ENCODE data around the gene LRRTM4.
"Not testable (repeated sequence)": the region's sequence is repeated elsewhere in the genome, so short reads cannot be mapped to it uniquely, and the experiment has no call there.

The LRRTM4 gene

GRCh38 chr2:76731157-76731556 lies 791.0 kb downstream of the LRRTM4 start:
- Histone ChIP-seq H3K4me3 (ENCODE audit: low read depth in 1 of 2, low read length in 2 of 2) (no peak overlapping the region), H3K27ac (ENCODE audit: low read length) (no peak overlapping the region), H3K4me1 (ENCODE audit: control insufficient read depth in 1 of 2, insufficient read depth in 2 of 2, low read length in 2 of 2) (no peaks in the 10 kb centered on the region), H3K9me3 (ENCODE audit: control insufficient read depth in 1 of 2, low read length in 2 of 2) (no peaks in the 10 kb centered on the region), H3K36me3 (ENCODE audit: control insufficient read depth in 1 of 2, insufficient read depth in 2 of 2, low read length in 2 of 2) (no peaks in the 10 kb centered on the region), H3K27me3 (ENCODE audit: low read depth, low read length) (no peaks in the 10 kb centered on the region)

- Histone ChIP-seq H3K36me3 (ENCODE audit: control insufficient read depth in 1 of 2, insufficient read depth in 2 of 2, low read length in 2 of 2) (no peaks in the 10 kb centered on the region), H3K27ac (ENCODE audit: low read length) (no peak overlapping the region)
These were observed 792.2 kb downstream of the LRRTM4 start for GRCh38 chr2:76730021-76730420.

GRCh38 chr2:76721226-76721625 lies 801.0 kb downstream of the LRRTM4 start:
- Histone ChIP-seq H3K4me3 (ENCODE audit: low read depth in 1 of 2, low read length in 2 of 2) (no peak overlapping the region), H3K9me3 (ENCODE audit: control insufficient read depth in 1 of 2, low read length in 2 of 2) (no peaks in the 10 kb centered on the region), H3K36me3 (ENCODE audit: control insufficient read depth in 1 of 2, insufficient read depth in 2 of 2, low read length in 2 of 2) (no peaks in the 10 kb centered on the region), H3K27me3 (ENCODE audit: low read depth, low read length) (no peaks in the 10 kb centered on the region), H3K4me1 (ENCODE audit: control insufficient read depth in 1 of 2, insufficient read depth in 2 of 2, low read length in 2 of 2) (no peaks in the 10 kb centered on the region), H3K27ac (ENCODE audit: low read length) (no peak overlapping the region)

More at GRCh38 chr2:76730021-76730420, 792.2 kb downstream of the LRRTM4 start:
- H3K4me3 ChIP-seq (ENCODE audit: low read depth in 1 of 2, low read length in 2 of 2): no peak overlapping the region
- H3K9me3 ChIP-seq (ENCODE audit: control insufficient read depth in 1 of 2, low read length in 2 of 2): no peaks in the 10 kb centered on the region
- no peaks in the 10 kb centered on the region for H3K27me3 ChIP-seq (ENCODE audit: low read depth, low read length)
- H3K4me1 ChIP-seq (ENCODE audit: control insufficient read depth in 1 of 2, insufficient read depth in 2 of 2, low read length in 2 of 2): no peaks in the 10 kb centered on the region

GRCh38 chr2:76713312-76713711 lies 808.9 kb downstream of the LRRTM4 start:
- Histone ChIP-seq H3K27me3 (ENCODE audit: low read depth, low read length) (no peaks in the 10 kb centered on the region), H3K4me3 (ENCODE audit: low read depth in 1 of 2, low read length in 2 of 2) (no peak overlapping the region), H3K4me1 (ENCODE audit: control insufficient read depth in 1 of 2, insufficient read depth in 2 of 2, low read length in 2 of 2) (no peaks in the 10 kb centered on the region), H3K27ac (ENCODE audit: low read length) (no peak overlapping the region), H3K9me3 (ENCODE audit: control insufficient read depth in 1 of 2, low read length in 2 of 2) (no peaks in the 10 kb centered on the region), H3K36me3 (ENCODE audit: control insufficient read depth in 1 of 2, insufficient read depth in 2 of 2, low read length in 2 of 2) (no peaks in the 10 kb centered on the region)

GRCh38 chr2:76711490-76711889 lies 810.7 kb downstream of the LRRTM4 start:
- Histone ChIP-seq H3K4me1 (ENCODE audit: control insufficient read depth in 1 of 2, insufficient read depth in 2 of 2, low read length in 2 of 2) (no peaks in the 10 kb centered on the region), H3K27ac (ENCODE audit: low read length) (no peak overlapping the region), H3K9me3 (ENCODE audit: control insufficient read depth in 1 of 2, low read length in 2 of 2) (no peaks in the 10 kb centered on the region), H3K27me3 (ENCODE audit: low read depth, low read length) (no peaks in the 10 kb centered on the region), H3K36me3 (ENCODE audit: control insufficient read depth in 1 of 2, insufficient read depth in 2 of 2, low read length in 2 of 2) (no peaks in the 10 kb centered on the region), H3K4me3 (ENCODE audit: low read depth in 1 of 2, low read length in 2 of 2) (no peak overlapping the region)

- Histone ChIP-seq H3K27me3 (ENCODE audit: low read depth, low read length) (no peaks in the 10 kb centered on the region), H3K4me3 (ENCODE audit: low read depth in 1 of 2, low read length in 2 of 2) (no peak overlapping the region), H3K9me3 (ENCODE audit: control insufficient read depth in 1 of 2, low read length in 2 of 2) (peaks cover 0 to 5% of the 10 kb centered on the region in 2 donors), H3K4me1 (ENCODE audit: control insufficient read depth in 1 of 2, insufficient read depth in 2 of 2, low read length in 2 of 2) (no peaks in the 10 kb centered on the region), H3K36me3 (ENCODE audit: control insufficient read depth in 1 of 2, insufficient read depth in 2 of 2, low read length in 2 of 2) (no peaks in the 10 kb centered on the region), H3K27ac (ENCODE audit: low read length) (no peak overlapping the region)
These were observed 821.3 kb downstream of the LRRTM4 start for GRCh38 chr2:76700894-76701293.

GRCh38 chr2:76697998-76698713 lies 824.0 kb downstream of the LRRTM4 start:
- H3K4me1 ChIP-seq (ENCODE audit: control insufficient read depth in 1 of 2, insufficient read depth in 2 of 2, low read length in 2 of 2); H3K4me3 ChIP-seq (ENCODE audit: low read depth in 1 of 2, low read length in 2 of 2); H3K27ac ChIP-seq (ENCODE audit: low read length); H3K27me3 ChIP-seq (ENCODE audit: low read depth, low read length); H3K9me3 ChIP-seq (ENCODE audit: control insufficient read depth in 1 of 2, low read length in 2 of 2); H3K36me3 ChIP-seq (ENCODE audit: control insufficient read depth in 1 of 2, insufficient read depth in 2 of 2, low read length in 2 of 2): not testable (repeated sequence)
